HG02840 (cell line): ENCODE measurements around the gene SPATA31A7.
"Not testable (repeated sequence)": the region's sequence is repeated elsewhere in the genome, so short reads cannot be mapped to it uniquely, and the experiment has no call there.

Source experiments
- ATAC-seq: cut with Tn5 transposase; IDR thresholded peaks from one replicate; pipeline ENCODE4 v1.9.1; 2021; ENCODE audit warnings: mild to moderate bottlenecking, moderate library complexity, moderate number of reproducible peaks; ENCODE audit not compliant: unreplicated experiment, low FRiP score

Gene SPATA31A7

GRCh38 chr9:61189736-61190135 lies at the start of gene SPATA31A7:
Gene SPATA31A7, plus strand, starts transcription at chr9:61190036. Its CDS starts 29 bp downstream, at chr9:61190065.
- not testable (repeated sequence) for ATAC-seq

GRCh38 chr9:61226438-61226837 lies 36.6 kb downstream of the SPATA31A7 start:
- not testable (repeated sequence) for ATAC-seq
